NT2/D1 (cell line): ENCODE measurements around the gene SLC5A10.
"Not testable (repeated sequence)": the region's sequence is repeated elsewhere in the genome, so short reads cannot be mapped to it uniquely, and the experiment has no call there.

Experiments
- YY1 ChIP-seq: IDR thresholded peaks from 2 replicates; pipeline ENCODE4 v1.6.1; 2011; ENCODE audit not compliant: insufficient read length, insufficient read depth
- ZNF274 ChIP-seq: IDR thresholded peaks from 2 replicates; pipeline ENCODE4 v1.6.1; 2011; ENCODE audit warnings: mild to moderate bottlenecking, low read depth, low read length

- not testable (repeated sequence) for TF ChIP-seq ZNF274, YY1
These were observed 89.9 kb downstream of the SLC5A10 start for GRCh38 chr17:19041871-19042270.
